ENCODE data around the gene FNDC7.

GRCh38 chr1:108665067-108665466 is 47.6 kb upstream of the FNDC7 start:
- no peak for TF ChIP-seq CTCF (IDR thresholded peaks at IDR 0.05)
- TF ChIP-seq POLR2A (IDR thresholded peaks at IDR 0.05), result no peak
